GM13976 (cell line): ENCODE results near the gene DNAH12.

ENCODE experiments used
- DNase-seq: peaks from one replicate; pipeline ENCODE4 v3.0.0; 2012; ENCODE audit warnings: low spot score
- in situ Hi-C: fragments of 300-500 bp; cut with MboI; formaldehyde crosslinking; loops from one replicate; pipeline ENCODE4 v1.12.0; 2022; ENCODE audit warnings: low sequenced_read_pairs, mixed read lengths, inconsistent platforms; ENCODE audit not compliant: unreplicated experiment
- TF ChIP-seq, protein P1 (sequence below): IDR thresholded peaks from 2 replicates; pipeline ENCODE4 v1.5.1; 2012; ENCODE audit warnings: borderline replicate concordance, mild to moderate bottlenecking; ENCODE audit not compliant: insufficient read depth; ENCODE audit errors: extremely low read depth, missing control alignments, control extremely low read depth

The DNAH12 gene

GRCh38 chr3:57420001-57420400 is 124.1 kb downstream of the DNAH12 start:
- DNase-seq = no peak

DNA sequence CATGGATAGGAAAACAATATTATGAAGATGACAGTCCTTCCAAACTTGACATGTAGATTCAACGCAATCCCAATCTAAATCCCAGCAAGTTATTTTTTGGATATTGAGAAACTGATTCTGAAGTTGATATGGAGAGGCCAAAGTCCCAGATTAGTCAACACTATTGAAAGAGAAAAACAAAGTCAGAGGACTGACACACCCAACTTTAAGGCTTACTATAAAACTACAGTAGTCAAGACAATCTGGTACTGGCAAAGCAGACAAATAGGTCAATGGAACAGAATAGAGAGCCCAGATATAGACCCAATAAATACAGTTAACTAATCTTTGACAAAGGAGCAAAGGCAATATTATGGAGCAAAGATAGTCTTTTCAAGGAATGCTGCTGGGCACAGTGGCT is 132.4 kb downstream of the DNAH12 start:
- in situ Hi-C loops = no loop called here
- no peak for DNase-seq
- TF ChIP-seq, protein P1, sequence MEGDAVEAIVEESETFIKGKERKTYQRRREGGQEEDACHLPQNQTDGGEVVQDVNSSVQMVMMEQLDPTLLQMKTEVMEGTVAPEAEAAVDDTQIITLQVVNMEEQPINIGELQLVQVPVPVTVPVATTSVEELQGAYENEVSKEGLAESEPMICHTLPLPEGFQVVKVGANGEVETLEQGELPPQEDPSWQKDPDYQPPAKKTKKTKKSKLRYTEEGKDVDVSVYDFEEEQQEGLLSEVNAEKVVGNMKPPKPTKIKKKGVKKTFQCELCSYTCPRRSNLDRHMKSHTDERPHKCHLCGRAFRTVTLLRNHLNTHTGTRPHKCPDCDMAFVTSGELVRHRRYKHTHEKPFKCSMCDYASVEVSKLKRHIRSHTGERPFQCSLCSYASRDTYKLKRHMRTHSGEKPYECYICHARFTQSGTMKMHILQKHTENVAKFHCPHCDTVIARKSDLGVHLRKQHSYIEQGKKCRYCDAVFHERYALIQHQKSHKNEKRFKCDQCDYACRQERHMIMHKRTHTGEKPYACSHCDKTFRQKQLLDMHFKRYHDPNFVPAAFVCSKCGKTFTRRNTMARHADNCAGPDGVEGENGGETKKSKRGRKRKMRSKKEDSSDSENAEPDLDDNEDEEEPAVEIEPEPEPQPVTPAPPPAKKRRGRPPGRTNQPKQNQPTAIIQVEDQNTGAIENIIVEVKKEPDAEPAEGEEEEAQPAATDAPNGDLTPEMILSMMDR = no peak

More at GRCh38 chr3:57420001-57420400, 124.1 kb downstream of the DNAH12 start:
- in situ Hi-C loops = no loop called here
- TF ChIP-seq, protein P1 = no peak

DNA sequence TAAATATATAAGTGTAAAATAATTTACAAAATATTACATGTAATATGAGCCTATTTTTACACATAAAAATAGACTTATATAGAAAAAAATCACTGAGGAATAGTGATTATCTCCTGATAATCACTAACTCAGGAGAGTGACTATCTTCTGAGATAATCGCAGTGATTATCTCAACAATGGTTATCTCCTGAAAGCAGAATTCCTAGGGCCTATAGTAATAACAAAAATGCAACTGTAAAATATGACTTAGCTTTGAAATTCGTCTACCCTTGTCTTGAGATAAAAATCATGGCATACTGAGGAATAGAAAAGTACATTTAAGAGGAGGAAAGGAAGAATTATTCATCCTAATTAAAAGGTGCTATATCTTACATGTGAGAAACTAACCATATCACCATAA is 134.7 kb downstream of the DNAH12 start:
- in situ Hi-C loops = no loop called here
- TF ChIP-seq, protein P1 = no peak

GRCh38 chr3:57402675-57403074 is 141.5 kb downstream of the DNAH12 start:
- no peak for DNase-seq
- TF ChIP-seq, protein P1 = no peak
- in situ Hi-C loops = no loop called here

More for the DNA sequence above, 134.7 kb downstream of the DNAH12 start:
- no peak for DNase-seq

GRCh38 chr3:57397175-57398026 is 146.7 kb downstream of the DNAH12 start:
- TF ChIP-seq, protein P1 = peak; percentile 90
- peak; percentile 60 for DNase-seq
- in situ Hi-C loops = no loop called here

DNA sequence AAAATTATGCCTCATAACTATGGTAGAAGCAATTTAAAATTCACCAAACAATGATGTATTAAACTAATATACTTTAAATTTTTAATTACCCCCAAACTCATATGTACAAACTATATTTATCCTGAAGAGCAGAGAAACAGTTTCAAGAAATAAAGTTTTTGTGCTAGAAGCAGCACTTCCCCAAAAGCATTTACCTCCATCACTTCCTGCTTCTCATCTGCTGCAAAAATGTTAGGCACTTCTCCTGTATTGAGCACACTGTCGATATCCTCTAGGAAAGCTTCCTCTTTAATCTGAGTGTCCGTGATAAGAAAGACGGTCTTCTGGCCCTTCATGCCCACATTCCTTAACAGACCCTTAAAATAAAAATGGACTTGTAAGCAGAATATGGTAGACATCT is 150.2 kb downstream of the DNAH12 start:
- TF ChIP-seq, protein P1 = no peak
- in situ Hi-C loops = no loop called here
- no peak for DNase-seq

DNA sequence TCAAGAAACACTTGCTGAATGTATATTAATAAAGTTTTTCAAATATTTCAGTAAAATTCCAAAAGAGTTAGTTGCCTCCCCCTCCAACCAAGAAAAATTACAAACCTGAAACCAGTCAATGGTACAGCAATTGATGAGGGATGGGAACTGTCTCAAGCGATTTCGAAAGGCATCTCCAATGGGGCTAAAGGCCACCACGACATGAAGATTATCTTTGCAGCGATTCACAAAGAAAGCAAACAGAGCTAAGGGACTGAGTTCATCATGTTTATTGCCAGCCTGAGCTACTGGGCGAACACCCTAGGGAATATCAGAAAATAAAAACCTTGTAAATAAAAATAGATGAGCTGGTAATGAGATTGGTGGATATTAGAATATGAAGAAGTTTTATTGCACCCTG is 152.4 kb downstream of the DNAH12 start:
- no peak for DNase-seq
- in situ Hi-C loops = no loop called here
- TF ChIP-seq, protein P1 = no peak
